Duodenal mucosa (tissue), 2 donors: ENCODE measurements around the gene FOXN3.

Experiments
- H3K27ac ChIP-seq: one replicate; pipeline ENCODE4 v1.7.0; 2013; ENCODE audit warnings: low read depth, low read length
- H3K27me3 ChIP-seq, 2 donors: one replicate each; pipeline ENCODE4 v1.7.0; 2013; ENCODE audit warnings: low read length in 2 of 2, control low read depth in 1 of 2; ENCODE audit not compliant: insufficient read depth in 2 of 2, control insufficient read depth in 1 of 2
- H3K36me3 ChIP-seq, 2 donors: one replicate each; pipeline ENCODE4 v1.7.0; 2013; ENCODE audit warnings: low read length in 2 of 2, control low read depth in 1 of 2; ENCODE audit not compliant: insufficient read depth in 2 of 2, control insufficient read depth in 1 of 2
- H3K4me1 ChIP-seq, 2 donors: one replicate each; pipeline ENCODE4 v1.7.0; 2013; ENCODE audit warnings: low read length in 2 of 2, control low read depth in 1 of 2; ENCODE audit not compliant: insufficient read depth in 2 of 2, control insufficient read depth in 1 of 2
- H3K4me3 ChIP-seq, 2 donors: one replicate each; pipeline ENCODE4 v1.7.0; 2013; ENCODE audit warnings: low read length in 2 of 2, low read depth in 1 of 2
- H3K9ac ChIP-seq, 2 donors: one replicate each; pipeline ENCODE4 v1.7.0; 2013; ENCODE audit warnings: low read length in 2 of 2, low read depth in 1 of 2
- H3K9me3 ChIP-seq, 2 donors: one replicate each; pipeline ENCODE4 v1.7.0; 2013; ENCODE audit warnings: low read length in 2 of 2, control low read depth in 1 of 2; ENCODE audit not compliant: control insufficient read depth in 1 of 2

The FOXN3 gene

GRCh38 chr14:89374908-89375307, 42.1 kb downstream of the FOXN3 start:
- Histone ChIP-seq H3K27me3 (no peaks in the 10 kb centered on the region), H3K27ac (no peak overlapping the region), H3K9me3 (peaks cover 0 to 1% of the 10 kb centered on the region in 2 donors), H3K4me1 (peaks cover 0 to 9% of the 10 kb centered on the region in 2 donors), H3K4me3 (no peak overlapping the region), H3K36me3 (peaks cover 0 to 6% of the 10 kb centered on the region in 2 donors), H3K9ac (no peak overlapping the region)

- Histone ChIP-seq H3K4me3 (no peak overlapping the region), H3K36me3 (peaks cover 0 to 5% of the 10 kb centered on the region in 2 donors), H3K4me1 (peaks cover 13 to 24% of the 10 kb centered on the region in 2 donors), H3K9ac (no peak overlapping the region), H3K27ac (no peak overlapping the region), H3K9me3 (no peaks in the 10 kb centered on the region), H3K27me3 (no peaks in the 10 kb centered on the region)
These were observed 43.8 kb downstream of the FOXN3 start for GRCh38 chr14:89373185-89373584.

- Histone ChIP-seq H3K27ac (no peak overlapping the region), H3K4me1 (peaks cover 17 to 25% of the 10 kb centered on the region in 2 donors), H3K4me3 (no peak overlapping the region), H3K36me3 (peaks cover 0 to 2% of the 10 kb centered on the region in 2 donors), H3K9ac (no peak overlapping the region), H3K27me3 (no peaks in the 10 kb centered on the region), H3K9me3 (no peaks in the 10 kb centered on the region)
These were observed 44.5 kb downstream of the FOXN3 start for GRCh38 chr14:89372512-89372883.

GRCh38 chr14:89371585-89372511, 45.2 kb downstream of the FOXN3 start:
- H3K9ac ChIP-seq, result no peak overlapping the region

DNA sequence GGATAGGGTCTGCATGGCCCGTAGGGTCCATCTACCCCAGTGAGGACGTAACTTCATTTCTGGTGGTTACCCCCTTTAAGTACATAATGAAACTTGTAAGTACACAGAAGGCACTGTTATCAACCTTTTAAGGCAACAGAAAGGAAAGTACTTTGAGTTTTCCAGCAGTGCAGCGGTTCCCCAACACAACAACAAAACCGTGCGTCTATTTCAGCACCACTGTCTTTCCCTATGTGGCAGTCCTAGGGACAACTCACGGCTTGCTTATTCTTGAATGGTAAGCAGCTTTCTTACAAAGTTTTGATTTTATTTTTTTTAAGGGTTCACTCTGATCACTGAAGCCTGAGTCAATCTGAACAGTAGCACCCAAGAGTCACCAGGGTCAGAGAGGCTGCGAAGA, 46.3 kb downstream of the FOXN3 start:
- Histone ChIP-seq H3K27ac (no peak overlapping the region), H3K36me3 (peaks cover 0 to 2% of the 10 kb centered on the region in 2 donors), H3K9ac (no peak overlapping the region), H3K27me3 (no peaks in the 10 kb centered on the region), H3K9me3 (no peaks in the 10 kb centered on the region), H3K4me1 (peaks cover 32 to 37% of the 10 kb centered on the region in 2 donors), H3K4me3 (no peak overlapping the region)

More at GRCh38 chr14:89371585-89372511, 45.2 kb downstream of the FOXN3 start:
- Histone ChIP-seq H3K36me3 (peaks cover 0 to 2% of the 10 kb centered on the region in 2 donors), H3K27me3 (no peaks in the 10 kb centered on the region), H3K4me3 (no peak overlapping the region), H3K9me3 (no peaks in the 10 kb centered on the region), H3K4me1 (peaks cover 24 to 31% of the 10 kb centered on the region in 2 donors), H3K27ac (no peak overlapping the region)

GRCh38 chr14:89370381-89370780, 46.7 kb downstream of the FOXN3 start:
- H3K27ac ChIP-seq, result no peak overlapping the region
- no peaks in the 10 kb centered on the region for H3K27me3 ChIP-seq
- no peaks in the 10 kb centered on the region for H3K9me3 ChIP-seq
- peaks cover 0 to 2% of the 10 kb centered on the region in 2 donors for H3K36me3 ChIP-seq
- H3K4me1 ChIP-seq, result peaks cover 36 to 39% of the 10 kb centered on the region in 2 donors
- H3K9ac ChIP-seq, result no peak overlapping the region
- H3K4me3 ChIP-seq, result no peak overlapping the region

DNA sequence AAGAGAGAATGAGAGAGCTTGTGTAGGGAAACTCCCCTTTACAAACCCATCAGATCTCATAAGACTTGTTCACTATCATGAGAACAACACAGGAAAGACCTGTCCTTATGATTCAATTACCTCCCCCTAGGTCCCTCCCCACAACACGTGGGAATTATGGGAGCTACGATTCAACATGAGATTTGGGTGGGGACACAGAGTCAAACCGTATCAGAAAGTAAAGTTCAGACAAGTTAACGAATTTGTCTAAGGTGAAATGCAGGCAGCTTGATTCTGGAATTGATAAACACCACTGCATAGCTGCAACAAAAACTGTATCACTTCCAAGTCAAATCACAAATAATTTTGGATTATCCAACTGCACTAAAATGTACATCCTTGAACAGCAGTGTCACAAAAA, 47.4 kb downstream of the FOXN3 start:
- peaks cover 43 to 45% of the 10 kb centered on the region in 2 donors for H3K4me1 ChIP-seq
- peaks cover 0 to 2% of the 10 kb centered on the region in 2 donors for H3K36me3 ChIP-seq

DNA sequence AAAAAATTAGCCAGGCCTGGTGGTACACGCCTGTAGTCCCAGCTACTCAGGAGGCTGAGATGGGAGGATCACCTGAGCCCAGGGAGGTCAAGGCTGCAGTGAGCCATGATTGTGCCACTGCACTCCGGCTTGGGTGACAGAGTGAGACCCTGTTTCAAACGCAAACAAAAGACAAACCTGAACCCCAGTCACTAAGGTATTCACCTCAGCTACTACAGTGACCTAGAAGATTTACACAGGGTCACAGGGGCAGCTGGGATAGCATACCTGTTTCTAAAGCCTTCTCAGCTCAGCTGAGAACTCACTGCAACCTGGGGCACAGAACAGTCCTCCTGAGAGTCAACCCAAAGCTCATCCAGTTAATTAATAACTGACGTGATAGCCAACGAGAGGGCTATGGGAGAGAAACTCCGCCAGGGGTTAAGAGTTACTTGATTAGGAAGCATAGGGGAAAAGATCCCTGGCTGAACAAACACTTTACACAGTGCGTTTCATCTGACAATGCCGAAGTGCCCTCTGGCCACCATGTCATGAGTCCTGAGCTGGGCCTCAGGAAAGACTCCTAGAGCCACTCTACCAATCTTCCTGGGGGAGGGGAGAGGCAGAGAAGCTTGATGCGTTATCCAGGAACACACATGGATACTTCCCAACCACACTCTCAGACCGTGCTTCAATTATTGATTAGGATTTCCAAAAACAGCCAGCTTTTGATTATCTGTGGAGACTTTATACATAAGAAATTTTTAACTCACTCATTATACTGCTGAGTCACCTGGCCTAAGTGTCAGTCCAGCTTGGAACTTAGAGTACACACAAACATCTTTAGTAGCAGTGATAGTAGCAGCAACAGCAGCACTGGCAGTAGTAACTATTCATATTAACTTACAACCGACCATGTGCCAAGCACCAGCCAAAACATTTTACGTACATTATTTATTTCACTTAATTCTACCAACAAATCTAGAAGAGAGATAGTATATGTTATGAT, 48.2 kb downstream of the FOXN3 start:
- H3K27me3 ChIP-seq, result no peaks in the 10 kb centered on the region
- no peaks in the 10 kb centered on the region for H3K9me3 ChIP-seq
- H3K36me3 ChIP-seq, result peaks cover 0 to 2% of the 10 kb centered on the region in 2 donors
- H3K4me3 ChIP-seq, result no peak overlapping the region
- H3K27ac ChIP-seq, result no peak overlapping the region
- no peak overlapping the region for H3K9ac ChIP-seq
- H3K4me1 ChIP-seq, result peaks cover 49% of the 10 kb centered on the region in 2 donors

More for the DNA sequence above, 47.4 kb downstream of the FOXN3 start:
- Histone ChIP-seq H3K9me3 (no peaks in the 10 kb centered on the region), H3K4me3 (no peak overlapping the region), H3K27ac (no peak overlapping the region), H3K27me3 (no peaks in the 10 kb centered on the region), H3K9ac (no peak overlapping the region)

GRCh38 chr14:89367779-89368120, 49.3 kb downstream of the FOXN3 start:
- Histone ChIP-seq H3K27me3 (no peaks in the 10 kb centered on the region), H3K27ac (no peak overlapping the region), H3K4me3 (peak overlapping the region in 1 of 2 donors; percentile 57), H3K36me3 (peaks cover 0 to 2% of the 10 kb centered on the region in 2 donors), H3K4me1 (peaks cover 49 to 54% of the 10 kb centered on the region in 2 donors), H3K9ac (no peak overlapping the region), H3K9me3 (no peaks in the 10 kb centered on the region)
